GM18511 (cell line): ENCODE measurements around the gene STAC3.

Experiments
- ATAC-seq: cut with Tn5 transposase; IDR thresholded peaks from one replicate; pipeline ENCODE4 v1.9.1; 2021; ENCODE audit warnings: mild to moderate bottlenecking, moderate library complexity; ENCODE audit not compliant: unreplicated experiment

STAC3 gene

DNA sequence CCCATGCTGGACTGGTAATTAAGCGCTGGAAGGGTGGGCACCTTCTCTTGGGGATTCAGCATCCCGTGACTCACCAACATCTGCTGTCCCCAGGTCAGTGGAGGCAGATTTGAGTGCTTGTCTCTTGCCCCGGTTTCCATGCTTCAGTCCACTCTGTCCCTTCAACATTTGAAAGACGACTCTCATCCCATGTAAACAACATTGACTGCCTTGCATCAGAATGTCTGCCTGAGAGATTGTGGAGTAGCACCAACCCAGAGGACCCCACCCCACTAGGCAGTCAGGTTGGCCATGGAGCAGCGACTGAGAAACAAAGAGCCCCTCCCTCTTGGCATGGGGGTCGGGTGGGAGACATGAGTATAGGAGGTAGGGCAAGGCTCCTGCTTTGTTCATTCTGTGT lies 4.9 kb upstream of the STAC3 start:
- ATAC-seq = no peak

DNA sequence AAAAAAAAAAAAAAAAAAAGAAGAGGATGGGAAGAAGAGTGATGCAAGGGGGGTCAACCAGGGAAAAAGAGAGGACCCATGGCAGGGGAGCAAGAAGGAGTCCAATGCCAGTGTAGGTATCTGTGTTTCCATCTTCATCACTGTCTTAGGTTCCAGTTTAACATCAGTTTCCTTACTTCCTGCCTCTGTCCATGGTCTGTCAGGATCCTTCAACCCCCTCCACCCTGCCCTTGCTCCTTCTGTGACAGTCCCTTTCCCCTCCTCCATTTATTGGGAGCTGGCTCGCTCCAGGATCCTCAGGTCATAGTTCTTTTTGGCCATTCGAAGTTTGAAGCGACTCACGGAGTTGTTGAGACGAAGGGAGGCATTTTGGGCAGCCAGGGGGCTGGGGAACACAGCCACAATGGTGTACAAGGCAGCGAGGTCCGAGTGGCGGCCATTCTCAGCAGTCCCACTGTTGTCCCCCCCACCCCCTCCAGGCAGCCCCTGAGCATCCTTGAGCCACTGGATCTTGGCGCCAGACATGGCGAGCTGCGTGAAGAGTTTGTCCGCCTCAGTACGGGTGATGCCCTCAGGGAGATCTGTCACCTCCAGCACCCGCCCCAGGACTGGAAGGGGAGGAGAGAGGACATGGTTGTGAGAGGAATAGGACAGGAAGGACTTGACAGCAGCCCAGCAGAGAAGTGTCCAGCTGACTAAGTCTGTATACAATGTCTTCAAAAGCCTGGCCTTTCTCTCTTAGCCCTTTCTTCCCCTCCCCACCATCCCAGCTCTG lies 3.7 kb upstream of the STAC3 start:
- ATAC-seq = no peak

DNA sequence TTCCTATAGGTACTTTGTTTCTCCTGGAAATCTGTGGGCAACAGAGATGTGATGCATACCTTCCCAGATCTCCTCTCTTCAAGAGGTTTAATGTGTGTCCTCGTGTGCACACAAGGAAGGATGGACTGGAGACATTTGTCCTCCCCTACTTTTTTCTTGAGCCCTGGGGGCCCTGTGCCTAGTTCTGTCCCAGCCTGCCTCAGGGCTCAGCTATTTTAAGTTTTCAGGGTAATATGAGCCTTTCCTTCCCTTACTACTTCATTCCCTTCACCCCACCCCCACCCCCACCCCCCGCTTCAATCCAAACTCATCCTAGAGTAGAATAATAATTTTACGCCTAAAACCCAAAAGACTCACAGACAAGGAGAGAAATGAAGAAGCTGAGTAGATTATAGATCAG lies 446 bp downstream of the STAC3 start:
- ATAC-seq = no peak

DNA sequence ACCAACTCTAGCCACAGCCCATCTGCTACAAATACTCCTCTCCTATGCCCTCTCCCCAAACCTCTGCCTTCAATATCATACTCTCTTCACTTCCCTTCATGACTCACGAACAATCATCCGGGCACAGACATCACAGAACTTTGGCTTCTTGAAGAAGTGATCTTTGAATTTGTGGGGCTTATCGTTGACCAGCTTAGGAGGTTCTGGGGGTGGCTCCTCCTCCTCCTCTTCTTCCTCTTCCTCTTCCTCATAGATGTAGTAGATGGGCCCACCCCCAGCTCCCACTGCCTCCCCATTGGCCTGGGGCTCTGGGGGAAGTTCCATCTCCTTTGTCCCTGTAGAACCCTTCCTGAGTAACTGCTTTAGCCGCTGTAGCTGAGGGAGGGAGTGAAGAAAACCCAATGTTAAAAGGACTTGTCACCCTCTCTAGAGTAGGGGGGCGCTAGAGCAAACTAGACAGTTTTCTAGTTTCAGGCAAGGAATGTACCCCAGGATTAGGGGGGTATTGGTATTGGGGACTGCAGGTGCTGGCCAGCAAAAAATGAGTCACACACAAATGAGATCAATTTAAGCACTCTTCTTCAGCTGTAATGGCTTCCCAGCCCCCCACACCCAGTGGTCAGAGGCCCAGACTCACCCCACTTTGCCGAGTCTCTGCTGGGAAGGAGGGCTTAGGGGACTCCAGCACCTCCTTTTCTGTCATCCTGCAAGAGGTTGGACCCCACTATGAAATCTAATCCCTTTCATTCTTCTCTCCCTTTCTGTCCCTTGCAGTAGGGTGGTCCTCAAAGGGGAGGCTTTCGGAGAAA lies 1.8 kb downstream of the STAC3 start:
- ATAC-seq = no peak

DNA sequence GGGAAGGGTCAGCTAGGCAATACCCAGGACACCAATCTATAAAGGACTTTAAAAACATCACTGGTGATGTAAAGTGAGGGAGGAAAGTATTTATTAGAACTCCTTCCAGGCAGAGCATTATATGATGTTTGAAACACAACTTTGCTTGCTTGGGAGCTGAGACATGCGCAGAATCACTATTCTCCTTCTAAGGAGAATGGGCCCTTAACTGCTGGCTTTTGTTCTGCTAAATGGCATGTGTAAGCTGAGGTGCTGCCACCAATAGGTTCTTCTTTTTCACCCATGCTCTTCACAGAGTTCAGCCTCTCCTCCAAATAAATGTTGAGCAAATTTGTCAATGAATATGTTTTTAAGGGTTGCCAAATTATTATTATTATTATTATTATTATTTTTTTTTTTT lies 3.9 kb downstream of the STAC3 start:
- ATAC-seq = no peak

DNA sequence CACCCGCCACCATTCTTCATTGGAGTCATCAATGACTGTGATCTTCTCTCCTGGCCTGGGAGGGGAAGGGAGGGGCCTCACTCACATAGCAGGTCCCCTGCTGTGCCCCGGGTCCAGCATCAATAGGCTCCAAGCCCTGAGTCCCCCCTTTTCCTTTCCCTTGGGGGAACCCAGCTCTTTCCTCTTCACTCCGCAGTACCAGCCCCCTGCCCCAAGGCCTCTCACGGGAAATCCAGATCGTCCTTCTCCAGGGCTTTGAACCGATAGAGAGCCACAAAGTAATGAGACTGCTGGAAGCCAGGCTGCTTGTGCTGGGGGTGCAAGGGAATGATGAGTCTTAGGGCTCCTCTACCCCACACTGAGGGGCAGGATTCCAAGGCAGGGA lies 6.7 kb downstream of the STAC3 start:
- ATAC-seq = no peak

DNA sequence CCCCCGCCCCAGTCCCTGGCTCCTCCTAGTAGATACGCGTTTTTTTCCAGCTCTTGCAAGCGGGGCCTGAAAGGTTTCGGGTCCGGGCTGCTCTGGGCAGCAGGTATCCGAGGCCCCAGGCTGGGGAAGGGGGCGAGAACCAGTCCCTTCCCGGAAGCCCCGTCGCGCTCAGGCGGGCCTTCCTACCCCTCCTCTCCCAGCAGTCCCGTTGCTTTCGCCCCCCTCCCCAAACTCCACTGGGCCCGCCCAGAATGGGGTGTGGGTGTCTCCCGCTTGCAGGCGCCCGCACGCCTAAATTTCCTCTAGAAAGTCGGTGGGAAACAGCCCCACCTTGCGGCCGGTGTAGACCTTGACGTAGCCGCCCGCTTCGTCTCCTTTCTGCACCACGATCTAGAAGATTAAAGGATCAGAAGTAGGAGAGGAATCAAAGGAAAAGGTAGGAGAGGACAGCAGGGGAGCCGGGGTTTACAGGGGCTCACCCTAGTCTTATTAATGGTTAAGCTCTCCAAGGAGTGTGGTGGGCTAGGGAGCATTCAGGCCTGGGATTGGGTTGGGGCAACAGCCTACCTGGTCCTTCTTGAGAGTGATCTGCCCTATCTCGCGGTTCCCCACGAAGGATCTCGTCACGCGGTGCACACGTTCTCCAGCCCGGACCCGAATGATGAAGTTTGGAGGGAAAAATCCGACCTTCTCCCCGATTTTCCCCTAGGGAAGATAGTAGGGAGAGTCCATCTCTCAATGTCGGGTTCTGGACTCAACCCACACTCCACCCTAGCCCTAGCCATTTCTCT lies 7.3 kb downstream of the STAC3 start:
- peak; percentile 27 for ATAC-seq

DNA sequence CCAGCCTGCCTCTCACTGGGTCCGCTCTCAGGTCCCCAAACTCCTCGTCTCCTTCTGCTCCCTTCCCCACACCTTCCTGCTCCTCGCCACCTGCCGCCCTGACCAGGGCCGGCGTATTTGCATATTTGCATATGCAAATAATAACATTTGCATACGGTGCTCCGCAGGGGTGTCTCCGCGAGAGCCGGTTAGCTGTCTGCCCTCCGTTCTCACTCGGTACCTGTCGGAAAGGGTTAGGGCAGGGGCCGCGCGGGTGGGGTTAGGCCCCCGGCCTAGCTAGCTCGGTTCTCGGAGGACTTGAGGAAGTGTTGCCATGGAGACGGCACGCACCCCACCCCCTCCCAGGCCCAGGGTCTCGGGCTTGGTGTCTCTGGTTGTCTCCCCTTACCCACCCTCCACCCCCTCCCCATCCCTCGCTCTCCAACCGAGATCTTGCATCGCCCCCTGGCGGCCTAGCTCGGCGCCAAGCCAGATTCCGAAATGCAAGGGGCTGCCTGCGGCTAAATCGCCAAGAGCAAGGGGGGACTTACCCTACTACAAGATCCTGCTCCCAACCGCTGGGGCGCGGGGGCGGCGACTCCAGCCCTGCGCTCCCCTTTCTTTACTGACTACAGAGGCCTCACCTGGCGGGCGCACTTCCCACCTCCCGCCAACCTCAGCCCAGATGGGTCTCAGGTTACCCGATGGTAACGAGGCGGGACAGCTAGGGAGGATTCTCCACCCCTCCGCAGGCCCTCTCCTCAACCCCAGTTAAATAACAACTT lies 8.1 kb downstream of the STAC3 start:
- no peak for ATAC-seq

DNA sequence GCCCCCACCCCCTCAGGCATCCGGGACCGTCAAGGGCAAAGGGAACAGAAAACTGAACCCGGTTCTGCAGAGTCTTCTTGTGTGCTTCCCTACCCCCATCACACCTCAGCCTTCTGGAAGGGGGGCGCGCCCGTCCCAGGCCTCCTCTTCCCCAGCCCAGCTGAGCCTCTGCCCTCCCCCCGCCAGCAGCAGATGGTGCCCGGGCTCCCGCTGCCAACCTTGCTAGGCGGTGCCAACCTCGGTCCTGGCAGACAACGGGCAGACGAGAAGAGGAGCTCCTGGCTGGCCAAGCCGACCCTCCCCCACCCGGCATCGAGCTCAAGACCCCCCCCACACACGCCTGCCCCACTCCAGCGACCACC lies 8.7 kb downstream of the STAC3 start:
- ATAC-seq = no peak

DNA sequence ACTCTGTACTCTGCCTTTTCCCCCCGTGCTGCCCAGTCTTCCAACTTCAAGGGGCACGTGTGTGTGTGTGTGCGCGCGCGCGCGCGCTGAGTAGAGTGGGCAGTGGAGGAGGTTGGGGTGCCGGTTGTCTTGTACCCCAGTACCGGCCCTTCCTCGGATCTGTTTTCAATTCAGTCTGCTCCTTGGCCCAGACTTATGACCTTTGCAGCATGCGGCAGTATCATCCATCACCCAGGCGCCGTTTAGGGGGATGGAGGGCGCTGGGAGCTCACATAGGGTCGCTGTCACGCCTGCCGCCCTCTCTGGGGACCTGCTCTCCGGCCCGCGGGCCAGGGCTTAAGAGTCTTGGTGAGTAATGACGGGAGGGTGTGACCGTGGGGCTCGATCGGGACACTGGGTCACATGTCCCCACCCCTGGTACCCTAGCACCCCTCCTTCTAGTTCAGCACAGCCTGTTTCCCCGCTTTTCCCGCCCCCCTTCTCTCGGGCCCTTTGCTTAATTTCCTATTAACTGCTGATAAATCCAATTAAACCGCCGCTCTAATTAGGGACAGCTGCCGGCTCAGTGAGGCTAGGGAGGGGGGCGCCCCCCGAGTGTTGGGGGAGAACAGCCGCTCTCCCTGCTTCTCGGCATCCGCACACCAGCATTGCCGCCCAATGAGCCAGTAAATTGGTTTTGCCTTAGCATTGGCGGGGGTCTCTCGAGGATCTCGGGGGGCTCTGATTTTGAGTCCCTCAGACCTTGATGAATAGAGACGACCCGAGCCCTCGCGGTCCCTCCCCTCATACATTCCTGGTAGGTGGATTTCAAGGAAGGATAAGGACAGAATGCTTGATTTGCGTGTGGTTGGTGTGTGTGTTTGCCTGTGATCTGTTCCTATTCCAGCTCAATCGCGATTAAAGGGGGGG lies 9.3 kb downstream of the STAC3 start:
- ATAC-seq = no peak

DNA sequence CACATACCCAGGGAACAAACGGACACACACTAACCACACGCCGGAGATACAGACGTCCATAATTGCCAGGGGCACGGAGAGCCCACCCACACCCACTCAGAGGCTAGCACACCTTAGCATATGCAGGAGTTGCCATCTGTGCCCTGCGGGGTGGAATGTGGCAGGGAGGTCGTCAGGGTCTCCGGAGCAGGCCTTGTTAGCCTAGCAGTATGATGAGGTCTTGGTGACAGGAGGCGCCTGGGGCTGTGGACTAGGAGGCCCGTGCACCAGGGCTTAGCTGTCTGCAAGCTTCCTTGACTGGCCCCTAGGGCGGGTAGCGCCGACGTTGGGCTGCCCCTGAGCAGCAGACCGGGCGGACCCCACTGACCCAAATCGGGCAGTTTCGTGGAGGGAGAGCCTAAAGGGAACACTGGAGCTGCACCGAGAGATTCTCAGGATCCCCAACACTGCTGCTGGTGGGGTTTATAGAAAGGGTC lies 10.0 kb downstream of the STAC3 start:
- ATAC-seq = no peak

DNA sequence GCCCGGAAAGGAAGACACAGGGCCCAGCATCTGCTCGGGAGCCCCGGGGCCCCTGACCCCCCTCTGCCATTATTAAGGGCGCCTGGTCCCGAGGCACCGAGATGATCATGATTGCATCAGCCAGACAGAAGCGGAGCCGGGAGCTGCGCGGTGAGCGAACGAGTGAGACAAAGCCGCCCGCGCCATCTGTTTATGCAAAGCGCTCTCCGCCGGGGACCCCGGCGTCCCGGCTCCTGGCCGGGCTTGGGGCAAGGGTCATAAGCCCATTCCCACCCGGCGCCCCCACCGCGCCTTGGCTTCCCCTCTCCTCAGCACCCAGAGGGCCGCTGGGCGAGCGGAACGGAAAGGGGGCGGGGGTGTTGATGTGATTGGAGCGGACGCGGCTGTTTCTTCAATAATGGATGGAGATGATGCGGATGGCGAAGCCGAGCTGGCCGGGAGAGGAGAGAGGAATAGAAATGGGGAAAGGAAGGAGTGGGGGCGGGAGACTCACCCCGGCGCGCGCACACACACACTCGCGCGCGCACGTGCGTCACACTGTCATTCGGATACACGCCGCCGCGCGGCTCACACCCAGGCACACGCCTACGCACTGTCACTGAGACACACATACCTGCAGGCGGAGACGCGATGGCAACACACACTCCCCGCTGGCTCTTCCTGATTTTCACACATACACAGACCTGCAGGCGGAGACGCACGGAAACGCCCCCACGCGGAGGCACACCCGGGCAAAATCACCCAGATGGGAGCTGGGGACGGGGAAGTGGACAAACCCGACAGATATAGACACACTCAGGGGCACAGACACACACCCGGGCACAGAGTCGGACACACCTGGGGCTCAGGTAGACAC lies 10.7 kb downstream of the STAC3 start:
- ATAC-seq = no peak

DNA sequence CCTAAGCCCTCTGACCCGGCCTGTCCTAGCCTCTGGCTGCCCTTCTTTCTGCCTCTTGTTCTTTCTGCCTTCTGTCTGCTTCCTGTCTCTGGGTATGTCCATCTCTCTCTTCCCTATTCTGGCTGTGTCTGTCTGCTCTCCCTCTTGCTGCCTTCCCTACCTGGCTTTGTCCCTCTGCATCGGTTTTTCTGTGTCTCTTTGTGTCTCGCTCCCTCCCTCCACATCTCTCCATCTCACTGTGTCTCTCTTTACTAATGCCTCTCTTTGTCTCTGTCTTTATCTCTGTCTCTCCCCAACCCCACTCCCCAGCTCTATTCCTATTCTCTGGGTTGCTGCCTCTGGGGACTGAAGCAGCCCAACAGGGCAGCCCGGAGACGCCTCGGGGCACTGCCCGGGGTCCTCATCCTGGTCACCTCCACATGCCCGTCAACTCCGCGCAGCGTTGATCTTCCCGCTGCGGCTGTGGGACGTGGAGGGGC lies 11.4 kb downstream of the STAC3 start:
- peak; percentile 4 for ATAC-seq

DNA sequence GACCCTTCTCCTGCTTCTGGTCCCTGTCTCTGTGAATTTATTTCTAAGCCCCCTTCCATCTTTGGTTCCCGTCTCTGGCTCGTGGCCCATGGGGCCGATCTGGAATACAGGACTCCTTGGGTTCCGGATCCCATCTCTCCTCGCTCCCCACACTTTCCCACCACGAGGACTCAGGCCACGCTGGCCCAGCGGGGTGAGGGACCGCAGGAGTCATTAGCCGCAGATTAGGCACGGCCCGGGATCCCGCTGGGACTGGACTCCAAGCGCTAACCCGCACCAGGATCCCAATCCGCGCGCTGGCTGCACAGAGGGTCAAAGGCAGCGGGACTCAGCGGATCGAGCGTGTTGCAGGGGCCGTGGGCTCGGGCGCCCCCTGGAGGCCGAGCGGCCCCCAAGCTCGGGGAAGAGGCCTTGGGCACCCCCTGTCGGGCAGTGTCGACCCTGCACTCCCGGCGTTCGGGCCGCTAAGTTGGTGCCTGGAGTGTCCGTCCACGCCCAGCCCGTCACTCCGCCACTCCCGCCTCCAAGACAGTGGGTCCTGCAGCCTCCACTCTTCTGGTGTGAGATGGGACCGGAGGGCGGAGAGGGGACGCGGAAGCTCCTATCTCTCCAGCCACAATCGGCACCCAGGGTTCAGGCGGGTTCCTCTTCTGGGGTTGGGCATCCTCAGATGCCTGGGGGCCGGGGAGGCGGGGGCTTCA lies 12.0 kb downstream of the STAC3 start:
- peak; percentile 62 for ATAC-seq

DNA sequence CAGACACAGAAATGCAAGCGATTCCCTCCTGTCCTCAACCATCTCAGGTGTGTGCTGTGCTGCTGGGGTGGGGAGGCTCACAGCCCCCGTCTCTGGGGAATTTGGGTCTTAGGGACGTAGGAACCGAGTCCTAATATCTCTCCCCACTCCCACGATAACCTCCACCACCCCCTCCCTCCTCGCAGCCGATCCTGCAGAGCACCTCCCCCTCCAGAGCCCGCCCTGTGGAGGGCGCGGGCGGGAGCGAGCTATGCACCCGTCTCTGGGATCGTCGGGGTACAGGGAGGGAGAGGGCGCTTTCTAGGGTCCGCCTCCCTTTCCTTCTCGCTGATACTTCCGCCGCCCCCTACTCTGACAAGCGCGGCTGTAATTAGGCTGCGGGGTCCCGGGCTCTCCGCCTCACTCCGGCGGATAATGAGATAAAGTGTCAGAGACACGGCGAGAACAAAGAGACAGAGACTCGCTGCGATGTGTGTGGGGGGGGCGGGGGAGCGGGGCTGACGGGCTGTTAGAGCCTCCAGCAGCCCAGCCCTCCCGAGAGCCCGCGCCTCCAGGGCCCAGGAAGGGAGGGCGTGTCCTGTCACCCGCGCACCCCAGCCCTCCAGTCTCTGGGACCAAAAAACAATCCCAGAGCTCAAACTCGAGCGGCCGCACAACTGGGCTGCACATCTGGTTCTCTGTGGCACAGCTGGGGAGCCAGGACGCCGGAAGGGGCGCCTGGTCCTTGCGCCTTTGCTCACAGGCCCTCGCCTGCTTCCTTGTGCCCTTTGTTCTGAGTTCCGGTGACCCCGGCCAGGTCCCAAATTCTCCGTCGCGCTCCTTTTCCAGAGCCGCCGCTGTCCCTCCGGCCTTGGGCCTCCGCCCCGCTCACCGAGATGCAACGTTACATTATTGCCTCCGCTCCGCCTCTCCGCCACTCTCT lies 12.8 kb downstream of the STAC3 start:
- ATAC-seq = no peak

DNA sequence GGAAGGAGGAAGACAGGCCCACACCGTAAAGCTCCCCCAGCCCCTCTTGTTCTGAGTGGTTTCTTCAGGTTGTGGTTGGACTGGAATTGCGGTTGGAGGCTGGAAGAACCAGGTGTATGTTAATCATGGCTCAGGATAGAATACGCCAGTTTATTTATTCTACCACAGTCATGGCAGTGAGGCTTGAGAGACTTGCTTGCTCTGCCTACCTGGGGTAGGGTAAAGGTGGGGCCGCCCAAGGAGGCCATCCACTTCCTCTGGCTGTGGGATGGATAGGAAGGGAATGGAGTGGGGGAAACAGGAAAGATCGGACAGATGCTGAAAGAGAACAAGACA lies 13.4 kb downstream of the STAC3 start:
- ATAC-seq = no peak

DNA sequence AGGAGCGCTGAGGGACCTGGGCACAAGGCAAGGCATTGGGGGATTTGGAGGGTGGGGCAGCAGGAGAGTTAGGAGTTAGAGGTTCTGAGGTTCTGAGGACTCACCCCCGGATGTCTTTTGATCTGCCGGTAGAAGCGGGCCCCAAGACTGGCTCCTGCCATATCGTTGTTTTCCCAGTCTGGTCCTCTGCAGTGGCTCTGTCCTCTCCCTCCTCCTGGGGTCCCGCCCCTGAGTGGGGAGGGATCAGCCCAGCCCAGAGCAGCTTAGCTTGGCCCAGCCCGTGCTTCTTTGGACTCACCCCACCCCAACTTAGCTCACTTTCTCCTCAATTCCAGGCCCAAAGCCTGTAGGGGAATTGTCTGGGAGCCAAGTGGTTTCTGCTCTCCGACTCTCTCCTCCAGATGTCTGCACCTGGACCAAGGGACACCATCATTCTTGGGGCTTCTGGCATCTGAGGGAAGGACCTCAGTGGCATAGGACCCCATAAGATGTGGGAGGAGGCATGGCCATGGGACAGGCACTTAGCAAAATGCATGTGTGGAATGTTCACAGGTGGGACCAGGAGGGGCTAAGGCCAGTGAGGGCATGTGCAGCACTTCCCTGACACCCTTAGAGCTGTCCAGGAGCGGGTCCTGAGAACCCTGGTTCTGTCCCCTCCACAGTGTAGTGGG lies 13.9 kb downstream of the STAC3 start:
- no peak for ATAC-seq
